B cell (primary cell): ENCODE measurements around the gene SLC25A24. TPM values are rescaled to one million over a fixed set of nuclear protein-coding genes. Genes with fewer than 3 reads are reported as not detected.

Experiments
- ATAC-seq: fragments of 200-7000 bp; cut with Tn5 transposase; one replicate; pipeline ENCODE4 v1.10.0; 2021; ENCODE audit warnings: low read depth, mild to moderate bottlenecking, moderate number of reproducible peaks, moderate library complexity
- CTCF ChIA-PET: fragments of 350-600 bp; sonication (Branson Sonifier 250); formaldehyde crosslinking; loops from one replicate; lab custom pipeline; 2021; ENCODE audit warnings: antibody characterized with exemption, inconsistent platforms; lab: Charles Lee
- POLR2A ChIA-PET: fragments of 350-600 bp; sonication (Branson Sonifier 250); formaldehyde crosslinking; loops from one replicate; lab custom pipeline; 2021; ENCODE audit warnings: antibody characterized with exemption; lab: Charles Lee
- DNase-seq: peaks from one replicate; pipeline ENCODE4 v3.0.0; 2013
- H2AFZ ChIP-seq: 2 replicates; pipeline ENCODE4 v1.6.1; 2012; ENCODE audit warnings: mild to moderate bottlenecking, low read depth, low read length; ENCODE audit not compliant: insufficient read depth, poor library complexity, severe bottlenecking
- H3K27ac ChIP-seq, 2 donors: 1 replicate in 1 of 2; 2 replicates in 1 of 2; pipeline ENCODE4 v1.5.1; 2012 to 2013; ENCODE audit warnings: low read length in 2 of 2, mild to moderate bottlenecking in 2 of 2, moderate library complexity in 1 of 2
- H3K27me3 ChIP-seq, 4 experiments: fragments of 200-600 bp in 1 of 4; sonication (generic) in 1 of 4; replicated peaks in 1 of 4; 1 replicate in 2 of 4; 2 replicates in 2 of 4; pipeline versions ENCODE4 v1.6.1 to v1.7.0; 2013 to 2016; ENCODE audit warnings: low read length in 3 of 4, mild to moderate bottlenecking in 2 of 4, mixed read lengths in 1 of 4, moderate library complexity in 1 of 4; ENCODE audit not compliant: insufficient read depth in 4 of 4, control insufficient read depth in 3 of 4; ENCODE audit errors: control extremely low read depth in 1 of 4
- H3K36me3 ChIP-seq, 2 experiments: replicated peaks in 1 of 2; 1 replicate in 1 of 2; 2 replicates in 1 of 2; pipeline versions ENCODE4 v1.6.1 to v1.7.1; 2013; ENCODE audit warnings: low read length in 1 of 2; ENCODE audit not compliant: insufficient read depth in 2 of 2, control insufficient read depth in 1 of 2; ENCODE audit errors: control extremely low read depth in 1 of 2, extremely low read depth in 1 of 2
- H3K4me1 ChIP-seq, 2 donors: fragments of 200-600 bp in 1 of 2; sonication (generic) in 1 of 2; 1 replicate in 1 of 2; 2 replicates in 1 of 2; pipeline versions ENCODE4 v1.5.1 to v1.6.1; 2013 to 2017; ENCODE audit warnings: low read length in 2 of 2; ENCODE audit not compliant: control insufficient read depth in 2 of 2, insufficient read depth in 2 of 2
- H3K4me2 ChIP-seq: replicated peaks from 2 replicates; pipeline ENCODE3; 2012; ENCODE audit warnings: mild to moderate bottlenecking, low read depth, low read length; ENCODE audit not compliant: poor library complexity, severe bottlenecking
- H3K4me3 ChIP-seq, 5 experiments: fragments of 200-600 bp in 1 of 5; sonication (generic) in 1 of 5; 1 replicate in 3 of 5; 2 replicates in 2 of 5; pipeline versions ENCODE4 v1.5.1 to v1.7.0; 2011 to 2016; ENCODE audit warnings: low read length in 4 of 5, mild to moderate bottlenecking in 4 of 5, low read depth in 2 of 5, control low read depth in 1 of 5, moderate library complexity in 1 of 5; ENCODE audit not compliant: insufficient read depth in 1 of 5; ENCODE audit errors: control extremely low read depth in 1 of 5, extremely low read depth in 1 of 5
- H3K79me2 ChIP-seq: fragments of 200-600 bp; sonication (generic); one replicate; pipeline ENCODE4 v1.6.0; 2016; ENCODE audit warnings: low read length; ENCODE audit not compliant: control insufficient read depth, insufficient read depth
- H3K9ac ChIP-seq: fragments of 200-600 bp; sonication (generic); 2 replicates; pipeline ENCODE4 v1.6.1; 2017; ENCODE audit warnings: mild to moderate bottlenecking, low read length, moderate library complexity
- H3K9me3 ChIP-seq, 3 donors: one replicate each; pipeline versions ENCODE4 v1.6.1 to v1.7.1; 2013; ENCODE audit warnings: low read length in 2 of 3; ENCODE audit not compliant: control insufficient read depth in 2 of 3, insufficient read depth in 1 of 3; ENCODE audit errors: control extremely low read depth in 1 of 3
- H4K20me1 ChIP-seq: 2 replicates; pipeline ENCODE4 v1.6.0; 2012; ENCODE audit warnings: mild to moderate bottlenecking, low read length; ENCODE audit not compliant: insufficient read depth, control insufficient read depth, poor library complexity, severe bottlenecking
- H3K27ac Mint-ChIP-seq: one replicate; pipeline ENCODE4 v1.8.0; 2021; ENCODE audit warnings: mixed read lengths
- H3K27me3 Mint-ChIP-seq: one replicate; pipeline ENCODE4 v1.8.0; 2021; ENCODE audit warnings: mixed read lengths
- H3K4me1 Mint-ChIP-seq: one replicate; pipeline ENCODE4 v1.8.0; 2021; ENCODE audit warnings: mixed read lengths
- H3K4me3 Mint-ChIP-seq: one replicate; pipeline ENCODE4 v1.8.0; 2021; ENCODE audit warnings: mixed read lengths
- H3K9me3 Mint-ChIP-seq: one replicate; pipeline ENCODE4 v1.8.0; 2022; ENCODE audit warnings: mixed read lengths; ENCODE audit not compliant: insufficient read depth
- CTCF ChIP-seq: fragments of 200-600 bp; IDR thresholded peaks from one replicate; pipeline ENCODE4 v1.8.0; 2022; ENCODE audit warnings: antibody characterized with exemption, mild to moderate bottlenecking
- EZH2 ChIP-seq: IDR thresholded peaks from 2 replicates; pipeline ENCODE4 v1.6.1; 2012; ENCODE audit warnings: borderline replicate concordance, low read depth, mild to moderate bottlenecking, moderate library complexity, low read length; ENCODE audit not compliant: insufficient read depth, poor library complexity, severe bottlenecking
- WGBS: methylation state at CpG from one replicate; pipeline ENCODE4 v1.1.5; 2013; ENCODE audit warnings: missing lambda C conversion rate; ENCODE audit not compliant: insufficient coverage; 5-methylcytosine and 5-hydroxymethylcytosine counted together
- intact Hi-C: fragments of 100-400 bp; cut with micrococcal nuclease; formaldehyde crosslinking; loops from one replicate; pipeline ENCODE4 v1.10.0; 2022
- polyA plus RNA-seq: library from polyadenylated mRNA; depleted of rRNA; stranded (reverse); fragments of >200 nt; gene quantifications from 2 replicates; pipeline ENCODE4 v1.2.3, GENCODE V29; 2012
- total RNA-seq, 2 donors: library from RNA; stranded (reverse); fragments of 120-200 nt in 1 of 2; gene quantifications; 1 replicate in 1 of 2; 2 replicates in 1 of 2; pipeline versions ENCODE4 v1.2.3 to v1.2.4, GENCODE V29; 2013 to 2022

Gene SLC25A24
- total and polyA plus RNA-seq, 2 donors (not counting 1 experiment from before 2014, with no cell fraction given): 6.0 to 25.6 TPM

- Mint-ChIP-seq H3K9me3 (no peaks in the 10 kb centered on the region), H3K27me3 (no peaks in the 10 kb centered on the region), H3K4me3 (no peak overlapping the region), H3K4me1 (peaks cover 11% of the 10 kb centered on the region), H3K27ac (no peak overlapping the region)
- no peak overlapping the region for H3K27ac ChIP-seq
- H3K4me1 ChIP-seq: peaks cover 6 to 11% of the 10 kb centered on the region in 2 donors
- no peak overlapping the region for H2AFZ ChIP-seq
- CTCF ChIA-PET: interaction anchor here (2.3 to 2.5 kb wide), 2 partner anchors 12 to 331 kb away, joined by 13 to 14 read pairs; no protein-coding TSS in a partner anchor
- no peaks in the 10 kb centered on the region for H3K27me3 ChIP-seq
- no peaks in the 10 kb centered on the region for H3K36me3 ChIP-seq
- no peak overlapping the region for H3K4me2 ChIP-seq
- POLR2A ChIA-PET: interaction anchor here (0.7 kb wide), 1 partner anchor 12 kb away, joined by 5 read pairs; no protein-coding TSS in a partner anchor
- WGBS: 68% methylated on average over 3 of the region's 3 CpGs
- no peaks in the 10 kb centered on the region for H3K9me3 ChIP-seq
- H3K4me3 ChIP-seq: no peak overlapping the region
- no peaks in the 10 kb centered on the region for H3K79me2 ChIP-seq
- intact Hi-C loops: no loop called here
- H3K9ac ChIP-seq: no peak overlapping the region
- TF ChIP-seq CTCF: no peak
- no peak for TF ChIP-seq EZH2
- ATAC-seq: no peak
- no peaks in the 10 kb centered on the region for H4K20me1 ChIP-seq
- DNase-seq: no peak
These were observed 86.6 kb downstream of the SLC25A24 start for GRCh38 chr1:108113496-108113895.

- H2AFZ ChIP-seq: no peak overlapping the region
- peaks cover 0 to 3% (median 1%) of the 10 kb centered on the region in 3 donors for H3K9me3 ChIP-seq
- Mint-ChIP-seq H3K9me3 (no peaks in the 10 kb centered on the region), H3K4me1 (peaks cover 6% of the 10 kb centered on the region), H3K27ac (no peak overlapping the region), H3K27me3 (no peaks in the 10 kb centered on the region), H3K4me3 (no peak overlapping the region)
- intact Hi-C loops: no loop called here
- H3K27me3 ChIP-seq: no peaks in the 10 kb centered on the region
- no peaks in the 10 kb centered on the region for H3K79me2 ChIP-seq
- no peak for ATAC-seq
- CTCF ChIA-PET: interaction anchor here (1.5 to 1.6 kb wide), 2 partner anchors 321 to 328 kb away, joined by 4 to 6 read pairs; no protein-coding TSS in a partner anchor
- no peak overlapping the region for H3K27ac ChIP-seq
- DNase-seq: no peak
- peaks cover 6% of the 10 kb centered on the region in 2 donors for H3K4me1 ChIP-seq
- POLR2A ChIA-PET: no interaction called here
- WGBS: no CpG with 5 or more reads among the region's 6 CpGs
- no peaks in the 10 kb centered on the region for H3K36me3 ChIP-seq
- no peak overlapping the region for H3K9ac ChIP-seq
- TF ChIP-seq CTCF: no peak
- TF ChIP-seq EZH2: no peak
- no peak overlapping the region for H3K4me2 ChIP-seq
- H3K4me3 ChIP-seq: no peak overlapping the region
- no peaks in the 10 kb centered on the region for H4K20me1 ChIP-seq
These were observed 90.7 kb downstream of the SLC25A24 start for GRCh38 chr1:108109295-108109973.
